DMS153 treated with DMSO at 0.1 percent for 48 hours (cell line): ENCODE results near the gene DCPS.
"Not testable (repeated sequence)": the region's sequence is repeated elsewhere in the genome, so short reads cannot be mapped to it uniquely, and the experiment has no call there.

Experiments used
- DNase-seq: peaks from one replicate; lab custom pipeline; 2025; ENCODE audit not compliant: unreplicated experiment; lab: John Stamatoyannopoulos, UW

DCPS gene

DNA sequence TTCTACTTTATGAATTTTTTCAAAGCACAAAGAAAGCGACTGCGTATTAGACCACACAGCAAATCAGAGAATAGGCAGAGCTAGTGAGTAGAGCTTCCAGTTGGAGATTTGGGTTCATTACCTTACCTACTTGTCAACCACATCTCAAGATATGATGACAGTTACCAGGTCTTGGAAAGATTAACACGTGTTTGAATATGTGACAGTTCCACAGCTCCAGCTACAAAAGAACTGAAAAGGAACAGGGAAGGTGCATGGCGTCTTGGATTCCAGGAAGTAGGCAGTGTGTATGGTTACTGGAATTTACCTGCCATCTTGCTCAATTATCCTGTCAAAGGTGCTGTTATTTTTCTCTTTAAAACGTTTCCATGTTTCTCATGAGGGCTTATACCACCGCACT is 15.6 kb upstream of the DCPS start:
- DNase-seq: no peak

DNA sequence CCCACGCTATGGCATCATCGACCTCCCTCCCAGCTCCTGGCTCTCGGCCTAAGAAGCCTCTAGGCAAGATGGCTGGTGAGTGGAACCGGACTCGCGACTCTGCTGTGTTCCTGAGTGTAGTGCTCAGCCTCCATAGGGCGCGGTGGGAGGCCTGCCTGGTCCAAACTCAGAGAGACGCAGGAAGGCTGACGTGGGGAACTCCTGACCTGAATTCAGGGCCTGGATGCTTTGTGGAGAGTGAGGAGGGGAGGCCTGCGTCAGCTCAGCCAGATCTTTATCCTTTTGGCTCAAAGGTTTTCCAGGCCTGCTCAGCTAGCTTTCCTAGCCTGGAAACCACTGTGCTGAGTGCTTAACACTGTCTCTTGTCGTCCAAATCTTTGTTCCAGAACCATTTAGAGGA is 13.0 kb upstream of the DCPS start:
- no peak for DNase-seq

DNA sequence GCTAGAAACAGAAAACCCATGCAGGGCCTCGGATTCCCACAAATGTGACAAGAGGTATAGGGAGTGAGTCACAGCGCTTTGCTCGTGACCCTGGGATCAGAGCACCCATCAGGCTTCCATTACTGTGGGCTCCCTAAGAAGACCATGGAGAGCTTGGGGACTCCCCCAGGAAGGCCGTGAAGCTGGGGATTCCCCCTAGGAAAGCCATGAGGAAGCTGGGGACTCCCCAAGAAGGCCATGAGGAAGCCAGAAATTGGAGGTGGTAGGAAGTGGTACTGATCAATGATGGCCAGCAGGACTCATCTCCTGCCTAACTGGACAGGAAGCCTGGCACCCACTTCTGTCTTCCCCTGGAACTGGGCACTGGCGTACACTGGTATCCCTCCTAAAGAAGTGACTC is 10.1 kb upstream of the DCPS start:
- DNase-seq: no peak

DNA sequence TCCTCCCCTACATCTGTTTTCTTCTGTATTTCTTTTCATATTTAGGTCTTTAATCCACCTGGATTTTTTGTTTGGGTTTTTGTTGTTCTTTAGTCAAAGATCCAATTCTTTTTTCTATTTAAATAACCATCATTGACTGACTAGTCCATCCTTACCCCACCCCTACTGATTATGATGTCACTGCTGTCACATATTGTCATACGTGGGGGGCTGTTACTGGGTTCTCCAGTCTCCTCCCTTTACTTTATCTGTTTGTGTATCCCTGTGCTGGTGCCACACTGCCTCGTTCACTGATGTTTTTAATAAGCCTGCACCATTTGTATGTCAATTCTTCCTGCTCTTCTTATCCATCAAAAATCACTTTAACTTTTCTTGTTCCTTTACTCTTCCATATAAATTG is 6.9 kb upstream of the DCPS start:
- DNase-seq: no peak

DNA sequence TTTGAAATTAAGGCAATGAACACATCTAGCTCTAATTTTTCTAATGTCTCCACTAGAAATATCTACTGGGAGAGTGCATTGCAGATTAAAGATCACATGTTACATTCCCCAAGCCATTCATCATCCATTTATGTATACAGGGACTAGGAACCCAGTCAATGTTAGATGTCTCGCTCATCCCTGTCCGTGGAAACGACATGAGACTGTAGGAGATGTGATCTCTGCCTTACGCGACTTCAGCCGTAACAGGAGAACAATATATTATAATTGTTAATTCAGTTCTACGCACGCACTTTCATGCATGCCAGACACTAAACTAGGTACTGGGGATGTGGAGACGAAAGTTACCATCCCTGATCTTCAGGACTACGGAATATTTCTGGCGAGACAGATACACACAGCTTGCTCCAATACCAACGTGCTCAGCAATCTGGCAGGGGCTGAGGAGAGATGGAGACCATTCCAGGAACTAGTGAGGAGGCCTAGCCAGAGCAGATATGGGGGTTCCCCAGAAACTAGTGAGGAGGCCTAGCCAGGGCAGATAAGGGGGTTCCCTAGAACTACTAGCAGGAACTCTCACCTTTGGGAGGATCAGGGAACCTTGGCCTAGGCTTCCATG is 706 bp downstream of the DCPS start:
- peak; percentile 74 for DNase-seq

DNA sequence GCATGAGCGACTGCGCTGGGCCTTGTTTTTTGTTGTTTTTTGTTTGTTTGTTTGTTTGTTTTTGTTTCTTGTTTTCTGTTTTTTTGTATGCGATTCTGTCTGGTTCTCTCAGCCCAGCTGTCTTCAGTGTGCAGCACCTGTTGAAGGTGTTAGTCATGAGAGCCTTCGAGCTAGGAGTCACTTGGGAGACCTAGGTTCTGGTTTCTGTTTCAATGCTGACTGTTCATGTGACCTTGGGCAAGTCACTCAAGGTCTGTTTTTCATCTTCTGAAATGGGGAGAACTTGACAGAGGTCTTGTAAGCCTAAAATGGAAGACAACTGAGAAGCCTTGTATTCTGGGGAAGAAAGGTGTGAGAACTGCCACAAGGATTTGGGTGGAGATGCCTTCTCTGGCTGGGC is 1.8 kb downstream of the DCPS start:
- DNase-seq: no peak

DNA sequence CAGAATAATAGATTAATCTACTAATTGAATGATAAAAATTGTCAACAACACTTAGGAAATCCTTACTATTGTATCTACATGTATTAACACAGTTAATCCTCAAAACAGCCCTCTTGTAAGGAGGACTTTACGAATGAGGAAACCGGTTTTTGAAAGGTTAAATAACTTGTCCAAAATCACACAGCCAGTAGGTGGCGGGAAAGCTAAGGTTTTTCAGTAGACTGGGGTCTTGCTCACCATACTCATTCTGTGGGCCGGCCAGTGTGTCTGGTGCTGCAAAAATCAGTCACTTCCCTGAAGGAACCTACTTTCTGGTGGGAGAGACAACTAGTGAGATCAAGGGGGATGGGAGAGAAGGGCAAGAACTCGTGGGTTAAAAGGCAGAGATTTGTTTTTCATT is 3.8 kb downstream of the DCPS start:
- DNase-seq: no peak

DNA sequence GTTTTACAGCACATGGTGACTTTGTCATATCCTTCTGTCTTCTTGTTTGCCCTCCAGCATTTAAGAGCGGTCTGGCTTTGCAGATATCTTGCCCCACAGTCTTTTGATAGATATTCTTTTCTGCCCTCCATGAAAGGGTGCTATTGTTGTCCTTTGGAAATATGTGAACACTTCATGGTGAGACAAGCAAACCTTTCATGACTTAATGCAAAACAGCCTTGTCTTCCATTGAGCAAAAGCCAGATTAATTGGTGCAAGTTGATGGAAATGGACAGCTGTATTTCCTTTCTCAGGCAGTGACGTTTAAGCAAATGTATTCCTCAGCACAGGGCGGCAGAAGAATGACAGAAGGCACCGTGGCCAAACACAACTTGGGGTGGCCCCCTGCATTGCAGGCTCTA is 4.4 kb downstream of the DCPS start:
- no peak for DNase-seq

DNA sequence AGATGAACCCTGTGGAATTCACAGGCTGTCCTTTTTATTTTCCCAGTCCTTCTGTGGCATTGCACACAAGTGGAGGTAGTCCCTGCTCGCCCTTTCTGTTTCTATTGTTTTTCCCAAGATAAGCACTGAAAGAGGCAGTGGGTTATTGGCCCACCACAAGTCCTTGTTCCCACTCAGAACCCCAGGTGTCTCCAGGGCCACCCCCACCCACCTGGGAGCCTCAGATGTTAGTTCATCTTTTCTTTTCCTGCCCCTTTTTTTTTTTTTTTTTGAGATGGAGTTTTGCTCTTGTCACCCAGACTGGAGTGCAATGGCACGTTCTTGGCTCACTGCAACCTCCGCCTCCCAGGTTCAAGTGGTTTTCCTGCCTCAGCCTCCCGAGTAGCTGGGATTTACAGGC is 4.9 kb downstream of the DCPS start:
- DNase-seq: not testable (repeated sequence)

DNA sequence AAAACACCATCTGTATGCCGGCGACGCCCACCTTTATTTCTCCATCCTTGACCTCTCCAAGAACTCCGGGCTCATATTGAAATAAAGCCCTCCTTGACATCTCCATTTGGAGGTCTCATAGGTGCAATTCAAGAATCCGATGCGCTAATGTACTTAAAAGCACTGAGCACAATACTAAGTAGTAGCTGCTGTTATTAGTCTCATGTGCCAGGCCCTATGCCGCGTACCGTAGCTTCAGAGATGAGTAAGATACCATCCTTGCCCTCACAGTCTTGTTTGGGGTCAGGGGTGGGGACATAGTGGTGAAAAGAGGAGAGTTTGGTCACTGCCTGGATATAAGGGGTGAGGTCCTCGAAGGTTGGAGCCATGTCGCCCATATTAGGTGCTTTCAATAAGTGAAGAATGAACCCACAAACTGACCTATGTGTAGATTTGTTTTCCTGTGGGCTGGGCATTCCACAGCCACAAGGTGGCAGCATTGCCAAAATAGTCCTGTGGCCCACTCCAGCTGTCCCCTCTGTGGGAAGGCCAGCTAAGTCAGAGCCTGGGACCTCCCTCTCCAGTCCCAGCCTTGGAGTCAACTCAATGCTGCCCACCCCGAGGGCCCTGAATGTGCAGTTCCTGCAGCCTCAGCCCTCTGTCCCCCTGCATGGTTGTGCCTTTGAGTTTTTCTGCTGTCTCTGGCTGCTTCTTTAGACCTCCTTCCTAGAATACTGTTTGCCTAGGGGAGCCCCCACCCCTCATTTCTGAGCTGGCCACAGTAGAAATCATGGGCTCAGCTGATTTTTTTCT is 6.5 kb downstream of the DCPS start:
- peak; percentile 44 for DNase-seq

DNA sequence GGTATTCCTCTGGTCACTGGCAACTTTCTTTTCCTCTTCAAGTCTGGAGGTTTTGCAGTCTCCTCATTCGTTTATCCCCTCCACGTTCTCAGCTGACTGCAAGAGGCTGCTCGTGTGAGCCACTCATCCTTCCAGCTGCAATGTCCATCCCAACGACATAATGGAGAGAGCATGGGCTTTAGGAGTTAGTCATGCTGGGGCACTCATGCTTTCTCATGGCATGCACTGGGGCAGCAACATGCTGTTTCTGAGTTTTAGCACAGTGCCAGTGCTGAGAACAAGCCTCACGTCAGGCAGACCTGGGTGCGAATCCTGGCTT is 7.1 kb downstream of the DCPS start:
- DNase-seq: no peak

DNA sequence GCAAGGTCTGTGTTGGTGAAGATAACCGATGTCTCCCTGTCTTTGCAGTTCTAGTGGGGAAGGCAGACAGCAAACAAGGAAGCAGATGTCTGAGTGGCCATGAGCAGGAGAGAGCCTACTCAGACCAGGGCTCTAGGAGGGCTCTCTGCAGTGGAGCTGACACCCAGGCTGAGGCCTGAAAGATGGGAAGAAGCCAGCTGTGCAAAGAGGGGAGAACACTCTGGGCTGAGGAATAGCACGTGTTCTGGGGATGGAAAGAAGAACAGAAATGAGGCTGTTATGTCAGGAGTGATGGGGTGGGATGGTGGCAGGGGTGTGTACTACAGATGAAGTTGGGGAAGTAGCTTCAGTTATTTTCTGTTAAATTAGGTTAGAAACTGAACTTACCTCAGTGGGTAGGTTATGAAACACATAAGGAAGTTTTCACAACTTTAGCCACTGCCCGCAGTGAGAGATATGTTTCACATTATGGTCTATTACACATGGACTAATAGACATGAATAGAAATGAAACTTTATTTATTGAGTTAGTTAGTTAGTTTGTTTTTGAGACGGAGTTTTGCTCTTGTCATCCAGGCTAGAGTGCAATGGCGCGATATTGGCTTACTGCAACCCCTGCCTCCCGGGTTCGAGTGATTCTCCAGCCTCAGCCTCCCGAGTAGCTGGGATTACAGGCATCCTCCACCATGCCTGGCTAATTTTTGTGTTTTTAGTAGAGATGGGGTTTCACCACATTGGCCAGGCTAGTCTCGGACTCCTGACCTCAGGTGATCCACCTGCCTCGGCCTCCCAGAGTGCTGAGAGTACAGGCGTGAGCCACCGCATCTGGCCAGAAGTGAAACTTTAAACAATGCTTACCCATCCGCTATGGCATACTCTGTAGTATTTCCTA is 7.8 kb downstream of the DCPS start:
- DNase-seq: no peak

DNA sequence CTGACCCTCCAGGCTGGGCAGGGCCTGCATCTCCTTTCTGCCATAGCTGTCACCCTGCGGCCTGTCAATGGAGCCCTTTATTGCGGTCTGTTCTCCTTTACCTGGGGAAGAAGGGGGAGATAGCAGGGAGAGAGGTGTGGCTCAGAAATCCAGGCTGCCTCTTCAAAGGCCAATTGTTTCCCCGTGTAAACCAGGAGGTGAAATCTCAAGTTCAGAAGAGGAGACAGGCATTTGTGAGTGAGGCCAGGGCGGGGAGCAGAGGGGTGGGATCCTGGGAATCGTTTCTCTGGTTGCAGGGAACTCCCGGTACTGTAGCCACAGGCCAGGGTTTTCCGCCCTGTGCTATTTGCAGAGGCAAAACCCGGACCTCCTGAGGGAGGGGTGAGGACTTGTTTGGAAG is 9.1 kb downstream of the DCPS start:
- no peak for DNase-seq

DNA sequence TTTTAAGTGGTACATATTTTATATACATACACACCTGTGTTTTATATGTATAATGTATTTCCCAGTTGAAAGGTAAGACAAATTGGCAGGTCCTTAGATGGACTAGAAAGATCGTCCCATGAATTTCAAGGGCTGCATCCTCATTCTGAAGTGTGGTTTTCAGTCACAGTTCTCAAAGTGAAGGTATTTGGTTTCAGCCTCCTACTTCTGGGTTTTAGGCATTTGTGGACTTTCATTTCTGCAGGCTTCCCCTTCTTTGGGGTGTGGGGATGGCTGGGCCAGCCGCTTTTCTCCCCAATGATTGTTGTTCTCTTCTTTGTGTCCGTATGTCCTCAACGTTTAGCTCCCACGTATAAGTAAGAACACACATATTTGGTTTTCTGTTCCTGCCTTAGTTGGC is 10.0 kb downstream of the DCPS start:
- no peak for DNase-seq

DNA sequence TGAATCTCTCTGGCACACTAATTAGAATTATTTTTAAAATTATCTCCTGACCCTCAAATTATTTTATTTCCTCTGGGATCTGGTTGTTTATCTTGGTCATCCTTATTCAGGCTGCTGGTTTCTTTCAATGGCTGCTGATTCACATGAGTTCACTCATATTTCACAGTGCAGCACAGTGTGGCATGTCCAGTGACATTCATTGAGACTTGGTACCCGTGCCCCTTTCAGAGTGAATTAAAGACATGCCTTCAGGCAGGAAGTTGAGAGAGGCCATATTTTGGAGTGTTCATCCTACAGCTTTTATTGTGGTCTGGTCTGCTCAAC is 13.5 kb downstream of the DCPS start:
- no peak for DNase-seq

DNA sequence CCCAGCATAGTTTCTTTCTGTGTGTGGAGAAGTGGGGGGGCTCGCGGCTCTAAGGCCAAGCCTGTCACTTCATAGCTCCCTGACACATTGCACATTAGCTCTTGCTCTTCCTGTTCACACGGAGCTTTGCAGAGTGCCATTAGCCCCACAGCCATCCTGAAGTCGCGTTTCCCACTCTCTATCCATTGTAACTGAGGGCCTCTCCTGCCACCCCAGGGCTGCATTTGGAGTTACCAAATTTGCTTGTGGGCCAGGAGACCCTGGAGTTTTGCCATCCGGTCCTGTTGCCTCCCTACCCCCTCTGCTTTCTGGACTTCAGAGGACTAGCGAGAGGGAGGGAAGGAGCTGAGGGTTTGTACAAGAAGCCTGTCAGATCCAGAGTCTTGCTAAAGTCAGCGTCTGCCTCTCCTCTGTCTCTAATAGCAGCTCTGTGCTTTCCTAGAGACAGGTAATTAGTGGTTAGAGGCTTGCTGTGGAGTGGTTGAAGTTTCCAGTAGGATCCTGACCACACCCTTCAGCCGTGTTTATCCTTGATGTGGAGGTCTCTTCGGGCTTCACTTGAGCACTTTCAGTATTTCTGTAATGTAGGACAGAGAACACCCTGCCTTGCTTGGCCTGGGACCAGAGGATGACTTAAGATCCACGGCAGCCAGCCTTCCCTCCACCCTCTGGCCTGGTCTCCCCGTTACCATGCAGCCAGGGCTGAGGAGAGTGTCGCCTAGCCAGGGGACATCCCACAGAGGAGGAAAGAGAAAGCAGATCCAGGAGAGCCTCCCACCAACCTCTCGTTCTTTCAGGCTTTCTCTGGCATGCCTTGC is 14.1 kb downstream of the DCPS start:
- no peak for DNase-seq

DNA sequence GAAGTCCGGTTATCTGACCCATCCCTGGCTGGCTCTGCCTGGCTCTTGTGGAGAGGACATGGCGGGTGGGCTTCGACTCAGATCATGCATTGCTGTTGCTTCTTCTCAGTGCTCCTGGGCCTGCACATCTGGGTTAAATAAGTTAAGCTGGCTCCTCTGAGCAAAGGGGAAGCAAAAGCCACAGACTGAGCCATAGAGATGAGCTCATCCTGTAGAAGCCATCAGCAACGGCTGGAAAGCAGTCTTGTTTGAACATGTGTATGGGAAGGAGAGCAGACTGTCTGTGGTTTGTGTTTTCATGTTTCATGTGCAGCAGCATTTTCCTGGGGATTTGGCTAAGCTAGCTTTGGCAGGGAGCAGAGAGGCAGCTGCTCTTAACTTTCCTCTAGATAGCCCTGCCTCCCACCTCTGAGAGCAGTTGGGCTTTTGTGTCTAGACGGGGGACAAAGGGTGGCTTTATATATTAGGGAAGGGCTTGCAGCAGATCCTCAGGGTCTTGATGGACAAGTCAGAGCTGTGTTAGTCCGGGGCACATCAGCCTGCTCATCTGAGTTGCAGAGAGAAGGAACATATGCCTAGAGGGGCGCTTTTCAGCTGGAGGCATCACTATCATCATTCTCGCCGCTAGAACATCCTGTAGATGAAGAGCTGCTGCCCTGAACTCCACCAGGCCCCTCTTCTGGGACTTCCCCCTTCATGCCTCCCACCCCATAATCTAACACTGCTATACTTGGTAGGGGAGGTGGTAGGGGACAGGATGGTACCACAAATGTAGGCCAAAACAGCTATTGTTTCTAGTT is 14.9 kb downstream of the DCPS start:
- DNase-seq: no peak

DNA sequence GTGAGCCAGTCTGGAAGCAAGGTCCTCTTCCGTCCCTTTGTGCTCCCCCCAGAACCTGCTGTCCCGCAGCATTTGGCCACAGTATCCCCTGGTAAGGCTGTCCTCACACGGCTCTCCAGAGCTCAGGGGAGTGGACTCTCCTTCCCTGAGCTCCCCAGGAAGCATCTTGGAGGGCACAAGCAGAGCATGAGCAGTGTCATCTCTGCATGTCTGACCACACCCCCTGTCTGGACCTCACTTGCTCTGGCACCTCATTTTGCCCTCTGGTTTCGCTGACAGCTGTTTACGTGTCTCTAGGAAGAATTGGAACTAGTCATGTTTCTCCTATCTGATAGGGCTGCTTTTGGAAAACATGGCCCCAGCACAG is 15.5 kb downstream of the DCPS start:
- DNase-seq: no peak

DNA sequence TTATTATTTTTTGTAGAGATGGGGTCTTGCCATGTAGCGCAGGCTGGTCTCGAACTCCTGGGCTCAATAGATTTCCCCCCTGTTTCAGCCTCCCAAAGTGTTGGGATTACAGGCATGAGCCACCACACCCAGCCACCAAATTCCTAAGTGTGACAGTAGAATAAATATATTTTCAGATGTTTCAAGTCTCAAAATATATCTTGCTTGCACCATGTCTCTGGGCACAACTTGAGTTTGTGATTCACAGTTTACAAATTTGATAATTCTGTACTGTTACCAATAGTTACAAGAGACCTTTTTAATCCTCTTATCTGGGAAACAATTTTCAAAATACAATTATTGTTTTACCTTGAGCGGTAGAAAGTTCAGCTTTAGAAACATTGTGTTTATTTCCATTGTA is 19.1 kb downstream of the DCPS start:
- no peak for DNase-seq

DNA sequence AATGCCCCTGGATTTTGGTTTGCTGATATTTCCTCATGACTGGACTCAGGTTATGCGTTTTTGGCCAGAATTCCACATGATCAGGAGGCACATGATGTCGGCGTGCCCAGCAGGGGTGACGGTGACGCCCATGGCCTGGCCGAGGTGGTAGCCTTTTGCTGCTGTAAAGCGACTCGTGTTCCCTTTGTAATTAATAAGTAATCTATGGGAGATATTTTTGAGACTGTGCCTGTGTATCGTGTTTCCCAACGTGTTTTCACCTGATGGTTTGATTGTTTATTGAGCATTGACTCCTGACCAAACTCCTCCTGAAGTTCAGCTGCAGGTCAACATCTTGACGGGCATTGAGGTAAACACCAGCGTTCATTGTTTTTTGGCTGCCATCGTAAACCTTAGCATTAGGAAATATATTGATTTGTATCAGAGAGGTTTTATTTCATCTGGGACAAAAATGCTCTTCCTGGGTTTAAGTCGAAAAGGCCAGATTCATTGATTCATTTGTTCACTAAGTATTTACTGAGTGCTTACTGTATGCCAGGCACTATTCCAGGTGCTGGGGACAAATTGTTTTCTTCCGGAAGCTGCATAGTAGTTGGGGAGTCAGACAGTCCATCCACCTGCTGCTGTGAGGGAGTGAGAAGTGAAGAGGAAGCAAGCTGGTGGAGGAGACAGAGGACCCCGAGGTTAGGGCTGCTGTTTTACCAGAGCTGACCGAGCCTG is 23.6 kb downstream of the DCPS start:
- DNase-seq: no peak
